K562 (cell line): ENCODE results near the gene CYFIP2.

Experiments used
- CCNT2 ChIP-seq: IDR thresholded peaks from 2 replicates; pipeline ENCODE4 v1.6.1; 2011; ENCODE audit warnings: borderline replicate concordance, low read depth, mild to moderate bottlenecking, moderate library complexity, mixed read lengths, low read length; ENCODE audit not compliant: insufficient read length; ENCODE audit errors: extremely low read depth
- CTCF ChIP-seq, 3 experiments: IDR thresholded peaks in 2 of 3; conservative IDR thresholded peaks in 1 of 3; 2 replicates each; pipeline ENCODE4 v1.5.1; 2011 to 2012; ENCODE audit warnings: low read length in 3 of 3, mild to moderate bottlenecking in 3 of 3, control low read depth in 2 of 3, improper control_type of control experiment in 1 of 3, inconsistent platforms in 1 of 3, low read depth in 1 of 3, mixed read lengths in 1 of 3, moderate library complexity in 1 of 3; ENCODE audit not compliant: insufficient read depth in 2 of 3
- FOXM1 ChIP-seq, 2 experiments: fragments of 450-650 bp in 1 of 2; sonication (generic) in 1 of 2; formaldehyde crosslinking in 1 of 2; IDR thresholded peaks; 2 replicates each; pipeline versions ENCODE4 v1.6.1 to v1.9.0; 2017 to 2022; ENCODE audit warnings: low read depth in 2 of 2, mild to moderate bottlenecking in 2 of 2, missing genetic modification reagents in 1 of 2, moderate library complexity in 1 of 2
- HES1 ChIP-seq: fragments of 450-650 bp; IDR thresholded peaks from 2 replicates; pipeline ENCODE4 v1.6.1; 2016; ENCODE audit warnings: low read depth, mild to moderate bottlenecking, moderate library complexity
- PRDM10 ChIP-seq: fragments of 450-650 bp; IDR thresholded peaks from 2 replicates; pipeline ENCODE4 v1.6.1; 2018; ENCODE audit not compliant: partially characterized antibody
- SREBF1 ChIP-seq: fragments of 150-350 bp; IDR thresholded peaks from 2 replicates; pipeline ENCODE4 v1.6.1; 2014; ENCODE audit warnings: antibody characterized with exemption, low read depth, low read length, borderline replicate concordance

GRCh38 chr5:157278319-157279037, 12.6 kb downstream of the CYFIP2 start:
- no peak for TF ChIP-seq HES1
- no peak for TF ChIP-seq PRDM10
- TF ChIP-seq CCNT2 = no peak
- no peak for TF ChIP-seq SREBF1
- TF ChIP-seq FOXM1 (IDR thresholded peaks at IDR 0.05; ENCODE audit: low read depth) = no peak
- TF ChIP-seq FOXM1 (CRISPR knock-in tag; IDR thresholded peaks at IDR 0.05; ENCODE audit: low read depth) = no peak
- no peak for TF ChIP-seq CTCF (IDR thresholded peaks at IDR 0.05 in 2 of 3, conservative IDR thresholded peaks at IDR 0.05 in 1 of 3; ENCODE audit: insufficient read depth in 2 of 3, low read depth in 1 of 3, low read length in 3 of 3)
